ENCODE results near the gene SRSF8. TPM values are rescaled to one million over a fixed set of nuclear protein-coding genes. Genes with fewer than 3 reads are reported as not detected.

Gene SRSF8
- total RNA-seq, 1 experiment from 2014 or later = 31.0 TPM

DNA sequence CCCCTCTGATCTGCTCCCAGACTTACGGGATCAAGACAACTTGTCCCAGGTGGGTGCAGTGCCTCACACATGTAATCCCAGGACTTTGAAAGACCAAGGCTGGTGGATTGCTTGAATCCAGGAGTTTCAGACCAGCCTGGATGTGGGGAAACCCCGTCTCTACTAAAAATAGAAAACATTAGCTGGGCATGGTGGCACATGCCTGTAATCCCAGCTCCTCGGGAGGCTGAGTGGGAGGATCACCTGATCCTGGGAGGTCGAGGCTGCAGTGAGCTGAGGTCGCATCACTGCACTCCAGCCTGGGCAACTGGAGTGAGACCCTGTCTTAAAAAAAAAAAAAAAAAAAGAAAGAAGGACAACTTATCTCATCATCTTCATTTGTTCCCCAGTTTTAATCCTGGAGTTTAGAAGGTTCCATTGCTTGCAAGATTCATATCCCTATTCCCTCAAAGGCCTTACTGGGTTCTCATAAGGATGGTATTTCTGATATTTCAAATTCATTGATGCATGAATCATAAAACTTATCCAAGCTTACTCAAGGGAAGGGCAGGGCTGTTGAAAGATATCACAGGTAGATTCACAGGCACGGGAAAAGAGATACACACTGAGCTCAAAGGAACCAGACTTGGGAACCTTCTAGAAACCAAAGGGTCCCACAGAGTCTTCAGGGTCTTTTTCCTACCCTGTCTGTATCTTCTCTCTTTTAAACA lies 37.6 kb downstream of the SRSF8 start (continued):
- TF ChIP-seq EZH2 (IDR thresholded peaks at IDR 0.05) (no peak), CBX3 (IDR thresholded peaks at IDR 0.05; ENCODE audit: low read depth) (no peak), EGR1 (IDR thresholded peaks at IDR 0.05; ENCODE audit: low read depth) (no peak), TCF7L2 (IDR thresholded peaks at IDR 0.05; ENCODE audit: borderline replicate concordance, extremely low read depth, insufficient read depth, insufficient read length) (no peak), ZNF274 (IDR thresholded peaks at IDR 0.05; ENCODE audit: low read depth, low read length) (no peak), POLR2AphosphoS5 (IDR thresholded peaks at IDR 0.05; ENCODE audit: low read depth, low read length) (no peak)
- TF ChIP-seq, protein P1, sequence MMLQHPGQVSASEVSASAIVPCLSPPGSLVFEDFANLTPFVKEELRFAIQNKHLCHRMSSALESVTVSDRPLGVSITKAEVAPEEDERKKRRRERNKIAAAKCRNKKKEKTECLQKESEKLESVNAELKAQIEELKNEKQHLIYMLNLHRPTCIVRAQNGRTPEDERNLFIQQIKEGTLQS (IDR thresholded peaks at IDR 0.05) = no peak

DNA sequence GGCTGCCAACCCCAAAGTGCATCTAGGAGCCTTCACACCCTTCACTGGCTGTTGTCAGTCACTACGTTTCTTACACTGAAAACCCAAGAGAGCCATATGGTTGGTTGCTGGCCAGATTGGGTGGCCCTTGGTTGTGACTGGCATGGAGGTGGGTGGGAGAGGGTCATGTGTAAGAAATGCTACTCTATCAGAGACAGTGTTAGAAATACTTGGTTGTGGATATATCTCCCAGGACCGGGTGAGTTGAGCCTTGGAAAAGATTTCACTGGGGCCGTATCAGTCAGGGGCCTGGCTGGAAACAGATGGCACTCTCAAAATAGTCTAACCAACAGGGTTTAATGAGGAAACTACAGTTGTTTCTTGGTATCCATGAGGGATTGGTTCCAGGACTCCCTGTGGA lies 38.1 kb downstream of the SRSF8 start:
- peaks cover 53 to 61% of the 10 kb centered on the region in 2 experiments for H3K4me1 ChIP-seq (ENCODE audit: control insufficient read depth in 1 of 2, insufficient read depth in 2 of 2, low read length in 2 of 2)
- H2AFZ ChIP-seq (ENCODE audit: low read depth, low read length, poor library complexity, severe bottlenecking) = no peak overlapping the region
- H3K27ac ChIP-seq (ENCODE audit: low read depth, low read length) = no peak overlapping the region
- no peaks in the 10 kb centered on the region for H4K20me1 ChIP-seq (ENCODE audit: insufficient read depth)
- H3K79me2 ChIP-seq (ENCODE audit: insufficient read depth, low read length) = peaks cover 20% of the 10 kb centered on the region; the same call in 1 of the 2 replicates
- intact Hi-C loops (cut with micrococcal nuclease) = loop anchor here (5.0 kb wide), 1 partner anchor 38 kb away; the partner anchor contains the start of gene SRSF8
- no peak overlapping the region for H3K4me2 ChIP-seq (ENCODE audit: low read length)
- no TSS peak for BruUV-seq (replicated peaks)
- POLR2A ChIA-PET = interaction anchor here (0.8 kb wide), 1 partner anchor 381 kb away, joined by 4 read pairs; no protein-coding TSS in a partner anchor
- TF ChIP-seq, protein P2, sequence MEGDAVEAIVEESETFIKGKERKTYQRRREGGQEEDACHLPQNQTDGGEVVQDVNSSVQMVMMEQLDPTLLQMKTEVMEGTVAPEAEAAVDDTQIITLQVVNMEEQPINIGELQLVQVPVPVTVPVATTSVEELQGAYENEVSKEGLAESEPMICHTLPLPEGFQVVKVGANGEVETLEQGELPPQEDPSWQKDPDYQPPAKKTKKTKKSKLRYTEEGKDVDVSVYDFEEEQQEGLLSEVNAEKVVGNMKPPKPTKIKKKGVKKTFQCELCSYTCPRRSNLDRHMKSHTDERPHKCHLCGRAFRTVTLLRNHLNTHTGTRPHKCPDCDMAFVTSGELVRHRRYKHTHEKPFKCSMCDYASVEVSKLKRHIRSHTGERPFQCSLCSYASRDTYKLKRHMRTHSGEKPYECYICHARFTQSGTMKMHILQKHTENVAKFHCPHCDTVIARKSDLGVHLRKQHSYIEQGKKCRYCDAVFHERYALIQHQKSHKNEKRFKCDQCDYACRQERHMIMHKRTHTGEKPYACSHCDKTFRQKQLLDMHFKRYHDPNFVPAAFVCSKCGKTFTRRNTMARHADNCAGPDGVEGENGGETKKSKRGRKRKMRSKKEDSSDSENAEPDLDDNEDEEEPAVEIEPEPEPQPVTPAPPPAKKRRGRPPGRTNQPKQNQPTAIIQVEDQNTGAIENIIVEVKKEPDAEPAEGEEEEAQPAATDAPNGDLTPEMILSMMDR (IDR thresholded peaks at IDR 0.05 in 2 of 3, conservative IDR thresholded peaks at IDR 0.05 in 1 of 3; ENCODE audit: borderline replicate concordance in 1 of 3, insufficient read depth in 1 of 3, low read depth in 2 of 3, low read length in 2 of 3) = no peak
- no peak for TF ChIP-seq ZFX (IDR thresholded peaks at IDR 0.05)
- TF ChIP-seq SRF (IDR thresholded peaks at IDR 0.05; ENCODE audit: low read depth) = no peak
- no peak for TF ChIP-seq POLR2AphosphoS5 (IDR thresholded peaks at IDR 0.05; ENCODE audit: low read depth, low read length)
- TF ChIP-seq, protein P3, sequence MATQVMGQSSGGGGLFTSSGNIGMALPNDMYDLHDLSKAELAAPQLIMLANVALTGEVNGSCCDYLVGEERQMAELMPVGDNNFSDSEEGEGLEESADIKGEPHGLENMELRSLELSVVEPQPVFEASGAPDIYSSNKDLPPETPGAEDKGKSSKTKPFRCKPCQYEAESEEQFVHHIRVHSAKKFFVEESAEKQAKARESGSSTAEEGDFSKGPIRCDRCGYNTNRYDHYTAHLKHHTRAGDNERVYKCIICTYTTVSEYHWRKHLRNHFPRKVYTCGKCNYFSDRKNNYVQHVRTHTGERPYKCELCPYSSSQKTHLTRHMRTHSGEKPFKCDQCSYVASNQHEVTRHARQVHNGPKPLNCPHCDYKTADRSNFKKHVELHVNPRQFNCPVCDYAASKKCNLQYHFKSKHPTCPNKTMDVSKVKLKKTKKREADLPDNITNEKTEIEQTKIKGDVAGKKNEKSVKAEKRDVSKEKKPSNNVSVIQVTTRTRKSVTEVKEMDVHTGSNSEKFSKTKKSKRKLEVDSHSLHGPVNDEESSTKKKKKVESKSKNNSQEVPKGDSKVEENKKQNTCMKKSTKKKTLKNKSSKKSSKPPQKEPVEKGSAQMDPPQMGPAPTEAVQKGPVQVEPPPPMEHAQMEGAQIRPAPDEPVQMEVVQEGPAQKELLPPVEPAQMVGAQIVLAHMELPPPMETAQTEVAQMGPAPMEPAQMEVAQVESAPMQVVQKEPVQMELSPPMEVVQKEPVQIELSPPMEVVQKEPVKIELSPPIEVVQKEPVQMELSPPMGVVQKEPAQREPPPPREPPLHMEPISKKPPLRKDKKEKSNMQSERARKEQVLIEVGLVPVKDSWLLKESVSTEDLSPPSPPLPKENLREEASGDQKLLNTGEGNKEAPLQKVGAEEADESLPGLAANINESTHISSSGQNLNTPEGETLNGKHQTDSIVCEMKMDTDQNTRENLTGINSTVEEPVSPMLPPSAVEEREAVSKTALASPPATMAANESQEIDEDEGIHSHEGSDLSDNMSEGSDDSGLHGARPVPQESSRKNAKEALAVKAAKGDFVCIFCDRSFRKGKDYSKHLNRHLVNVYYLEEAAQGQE (IDR thresholded peaks at IDR 0.05; ENCODE audit: low read depth) = no peak
- no peak for TF ChIP-seq POLR2A (IDR thresholded peaks at IDR 0.05; ENCODE audit: borderline replicate concordance, extremely low read depth, insufficient read depth, insufficient read length)
- no peak for TF ChIP-seq JUND (IDR thresholded peaks at IDR 0.05)
- TF ChIP-seq ZNF274 (IDR thresholded peaks at IDR 0.05; ENCODE audit: low read depth, low read length) = no peak
- no peak for TF ChIP-seq RAD21 (IDR thresholded peaks at IDR 0.05; ENCODE audit: low read depth)
- TF ChIP-seq, protein P4, sequence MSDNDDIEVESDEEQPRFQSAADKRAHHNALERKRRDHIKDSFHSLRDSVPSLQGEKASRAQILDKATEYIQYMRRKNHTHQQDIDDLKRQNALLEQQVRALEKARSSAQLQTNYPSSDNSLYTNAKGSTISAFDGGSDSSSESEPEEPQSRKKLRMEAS (IDR thresholded peaks at IDR 0.05) = no peak
- TF ChIP-seq EZH2phosphoT487 (IDR thresholded peaks at IDR 0.05; ENCODE audit: borderline replicate concordance) = no peak
- TF ChIP-seq ELF1 (IDR thresholded peaks at IDR 0.05; ENCODE audit: borderline replicate concordance, low read depth) = no peak
- TF ChIP-seq EGR1 (IDR thresholded peaks at IDR 0.05; ENCODE audit: low read depth) = no peak
- no peak for TF ChIP-seq EZH2 (IDR thresholded peaks at IDR 0.05)
- TF ChIP-seq YY1 (IDR thresholded peaks at IDR 0.05; ENCODE audit: extremely low read depth, insufficient replicate concordance, low read depth, low read length) = no peak
- H3K9me2 ChIP-seq (ENCODE audit: insufficient read depth) = no peaks in the 10 kb centered on the region
- CTCF ChIA-PET = no interaction called here
- H3K9ac ChIP-seq (ENCODE audit: low read length) = no peak overlapping the region
- H3K4me3 ChIP-seq (replicated peaks in 1 of 2; ENCODE audit: low read depth in 1 of 2, low read length in 2 of 2) = no peak overlapping the region
- H3K36me3 ChIP-seq (ENCODE audit: control insufficient read depth in 1 of 2, insufficient read depth in 2 of 2, low read length in 2 of 2) = peaks cover 0 to 4% of the 10 kb centered on the region in 2 experiments; a peak in 1 of 4 replicates
- H3K27me3 ChIP-seq (ENCODE audit: insufficient read depth, low read length) = no peaks in the 10 kb centered on the region
- RAD21 ChIA-PET (ENCODE audit: low non-redundant PET in 1 of 2, low total read pairs in 2 of 2, uncharacterized antibody in 2 of 2, unreplicated experiment in 2 of 2) = no interaction called here
- DNase-seq (ENCODE audit: low read depth, low spot score) (no peak), ATAC-seq (no peak)
- no peaks in the 10 kb centered on the region for H3K9me3 ChIP-seq (ENCODE audit: control insufficient read depth in 1 of 2, insufficient read depth in 1 of 2, low read depth in 1 of 2, low read length in 2 of 2)
